Measurements from ENCODE around the gene PDLIM7.

PDLIM7 gene

DNA sequence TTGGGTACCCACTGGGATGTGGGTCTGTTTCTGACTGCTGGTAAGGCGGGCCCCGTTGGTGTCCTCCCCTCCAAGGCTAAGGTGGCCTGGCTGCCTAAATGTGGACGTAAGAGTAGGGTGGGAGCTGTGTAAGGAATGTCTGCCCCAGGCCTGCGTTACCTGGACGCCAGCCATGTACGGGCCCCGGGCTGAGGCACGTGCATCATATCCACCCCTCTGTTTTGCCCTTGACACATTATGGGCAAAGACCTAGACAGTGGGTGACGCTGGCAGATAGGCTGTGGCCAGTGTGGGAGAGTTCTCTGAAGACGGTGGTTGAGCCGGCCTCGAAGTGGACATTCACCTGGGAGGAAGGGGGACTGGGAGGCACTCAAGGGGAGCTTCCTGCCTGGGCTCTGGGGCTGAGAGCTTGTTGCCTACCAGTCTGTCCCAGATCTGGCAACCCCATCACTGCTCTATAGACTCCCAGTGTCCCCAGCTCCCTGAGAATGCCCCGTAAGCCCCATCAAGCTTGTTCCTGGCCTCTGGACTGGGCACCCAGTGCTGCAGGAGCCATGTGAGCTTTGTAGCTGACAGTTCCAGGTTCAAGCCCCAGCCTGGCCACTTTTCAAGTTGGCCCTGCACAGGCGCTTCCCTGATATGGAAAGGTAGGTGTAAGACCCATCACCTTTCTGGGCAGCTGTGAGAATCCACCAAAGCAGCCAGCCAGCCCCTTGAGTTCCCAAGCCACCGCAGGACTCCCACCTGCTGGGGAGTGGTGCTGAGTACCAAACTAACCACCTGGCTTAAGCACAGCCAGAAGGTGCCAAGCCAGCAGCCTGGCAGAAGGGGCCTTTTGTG, 54.0 kb downstream of the PDLIM7 start:
- no peak for DNase-seq (ENCODE audit: low read depth, low spot score)

DNA sequence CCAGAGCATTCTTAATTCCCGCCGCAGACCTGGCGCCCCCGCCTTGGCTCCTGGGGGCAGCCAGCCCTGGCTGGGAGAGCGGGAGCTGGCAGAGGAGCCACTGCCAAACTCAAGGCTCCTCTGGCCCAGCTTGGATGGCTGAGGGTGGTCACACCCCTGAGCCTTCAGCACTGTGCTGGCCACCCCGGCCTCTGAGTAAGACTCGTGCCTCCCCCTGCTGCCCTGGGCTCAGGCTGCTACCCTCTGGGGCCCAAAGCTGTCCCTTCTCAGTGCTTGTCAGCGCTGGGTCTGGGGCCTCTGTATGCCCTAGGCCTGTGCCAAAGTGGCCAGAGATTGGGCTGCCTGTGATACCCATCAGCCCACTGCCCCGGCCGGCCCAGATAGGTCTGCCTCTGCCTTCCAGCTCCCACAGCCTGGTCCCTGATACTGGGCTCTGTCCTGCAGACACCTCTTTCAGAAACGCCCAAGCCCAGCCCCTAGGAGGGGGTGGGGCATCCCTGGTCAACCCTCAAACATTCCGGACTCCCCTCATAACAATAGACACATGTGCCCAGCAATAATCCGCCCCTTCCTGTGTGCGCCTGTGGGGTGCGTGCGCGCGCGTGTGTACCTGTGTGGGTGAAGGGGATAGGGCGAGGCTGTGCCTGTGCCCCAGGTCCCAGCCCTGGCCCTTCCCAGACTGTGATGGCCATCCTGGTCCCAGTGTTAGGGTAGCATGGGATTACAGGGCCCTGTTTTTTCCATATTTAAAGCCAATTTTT, 55.2 kb downstream of the PDLIM7 start:
- no peak for DNase-seq (ENCODE audit: low read depth, low spot score)

GRCh38 chr5:177440990-177441780, 56.2 kb downstream of the PDLIM7 start:
- DNase-seq (ENCODE audit: low read depth, low spot score): no peak

GRCh38 chr5:177440211-177440989, 57.0 kb downstream of the PDLIM7 start:
- no peak for DNase-seq (ENCODE audit: low read depth, low spot score)

- DNase-seq (ENCODE audit: low read depth, low spot score): no peak
Observed at GRCh38 chr5:177439518-177440053, 57.8 kb downstream of the PDLIM7 start.

DNA sequence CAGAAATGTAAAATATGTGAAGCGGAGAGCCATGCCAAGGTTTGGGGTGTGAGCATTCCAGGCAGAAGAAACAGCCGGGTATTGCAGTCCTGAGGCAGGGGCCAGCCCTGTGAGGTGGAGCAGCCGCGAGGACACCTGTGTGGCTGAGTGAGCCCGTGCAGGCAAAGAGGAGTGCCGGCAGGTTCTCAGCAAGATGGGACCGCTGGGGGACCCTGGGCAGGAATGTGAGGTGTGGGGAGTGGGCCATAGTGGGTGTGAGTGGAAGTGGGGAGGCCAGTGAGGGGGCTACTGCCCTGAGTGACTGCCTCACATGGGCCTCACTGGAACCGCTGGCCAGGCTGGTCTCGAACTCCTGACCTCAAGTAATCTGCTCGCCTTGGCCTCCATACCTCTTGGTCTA, 58.9 kb downstream of the PDLIM7 start:
- no peak for DNase-seq (ENCODE audit: low read depth, low spot score)

DNA sequence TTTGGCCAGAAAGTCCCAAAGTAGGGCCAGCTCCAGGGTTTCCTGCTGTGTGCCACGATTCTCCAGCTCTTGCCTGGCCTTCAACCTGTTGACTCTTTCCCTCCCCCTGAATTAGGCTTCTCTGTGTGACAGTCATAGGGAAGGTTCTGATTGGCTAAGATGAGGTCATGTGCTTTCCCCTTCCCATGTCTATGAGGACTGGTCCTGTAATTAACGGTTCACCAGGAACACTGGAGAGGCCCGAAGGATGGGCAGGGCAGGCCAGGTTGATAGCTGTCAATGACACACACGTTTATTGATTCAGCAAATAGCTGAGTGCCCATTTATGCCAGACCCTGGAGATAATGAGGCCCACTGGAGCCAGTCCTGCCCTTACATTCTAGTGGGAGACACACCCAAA, 59.8 kb downstream of the PDLIM7 start:
- DNase-seq (ENCODE audit: low read depth, low spot score): no peak

- no peak for DNase-seq (ENCODE audit: low read depth, low spot score)
Observed at GRCh38 chr5:177435847-177436536, 61.4 kb downstream of the PDLIM7 start.

DNA sequence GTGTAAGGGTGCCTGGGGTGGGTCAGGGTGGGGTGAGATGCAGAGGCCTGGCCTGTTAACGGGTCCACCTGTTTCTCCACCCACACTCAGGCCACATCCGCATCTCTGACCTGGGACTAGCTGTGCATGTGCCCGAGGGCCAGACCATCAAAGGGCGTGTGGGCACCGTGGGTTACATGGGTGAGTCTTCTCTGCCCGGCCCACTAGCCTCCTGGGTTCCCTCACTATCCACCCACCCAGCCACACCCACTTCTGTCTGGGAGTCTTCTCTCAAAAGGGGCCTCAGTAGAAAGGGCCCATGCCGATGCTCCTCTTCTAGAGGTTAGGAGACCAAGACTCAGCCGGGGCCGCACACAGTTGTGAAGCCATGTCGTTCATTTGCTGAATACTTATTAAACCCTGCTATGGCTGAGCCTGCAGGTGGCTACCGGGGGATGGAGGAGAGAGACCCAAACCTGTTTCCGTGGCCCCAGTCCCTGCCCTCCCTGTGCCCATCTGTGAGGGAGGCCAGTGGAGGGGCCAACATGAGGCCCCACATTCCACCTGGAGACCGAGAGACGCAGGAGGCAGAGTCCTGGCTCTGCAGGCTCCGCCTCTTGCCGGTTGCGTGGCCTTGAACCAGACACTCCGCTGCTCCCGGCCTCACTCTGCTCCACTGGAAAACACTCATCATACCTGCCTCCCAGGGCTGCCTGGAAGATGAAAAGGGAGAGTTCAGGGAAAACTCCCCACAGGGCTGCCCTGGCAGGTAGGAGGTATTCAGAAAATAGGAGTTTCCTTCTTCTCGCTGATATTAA, 62.3 kb downstream of the PDLIM7 start:
- no peak for DNase-seq (ENCODE audit: low read depth, low spot score)

DNA sequence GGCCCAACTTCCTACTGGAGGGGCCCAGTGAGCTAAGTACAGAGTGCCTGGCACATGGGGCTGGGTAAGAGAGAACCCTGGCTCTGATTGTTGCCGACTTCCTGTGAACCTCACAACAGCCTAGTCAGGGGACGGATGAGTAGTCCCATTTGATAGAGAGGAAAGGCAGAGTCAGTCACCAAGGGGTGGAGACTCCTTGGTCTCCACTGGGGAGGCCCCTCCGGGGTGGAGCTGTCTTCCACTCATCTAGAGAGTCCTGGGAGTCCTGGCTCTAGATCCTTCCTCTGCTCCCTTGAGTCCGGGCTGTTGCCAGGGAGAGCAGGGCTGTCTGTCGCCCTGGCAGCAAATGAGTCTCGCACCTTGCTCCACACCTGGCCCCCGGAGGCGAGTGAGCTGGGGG, 63.0 kb downstream of the PDLIM7 start:
- no peak for DNase-seq (ENCODE audit: low read depth, low spot score)

DNA sequence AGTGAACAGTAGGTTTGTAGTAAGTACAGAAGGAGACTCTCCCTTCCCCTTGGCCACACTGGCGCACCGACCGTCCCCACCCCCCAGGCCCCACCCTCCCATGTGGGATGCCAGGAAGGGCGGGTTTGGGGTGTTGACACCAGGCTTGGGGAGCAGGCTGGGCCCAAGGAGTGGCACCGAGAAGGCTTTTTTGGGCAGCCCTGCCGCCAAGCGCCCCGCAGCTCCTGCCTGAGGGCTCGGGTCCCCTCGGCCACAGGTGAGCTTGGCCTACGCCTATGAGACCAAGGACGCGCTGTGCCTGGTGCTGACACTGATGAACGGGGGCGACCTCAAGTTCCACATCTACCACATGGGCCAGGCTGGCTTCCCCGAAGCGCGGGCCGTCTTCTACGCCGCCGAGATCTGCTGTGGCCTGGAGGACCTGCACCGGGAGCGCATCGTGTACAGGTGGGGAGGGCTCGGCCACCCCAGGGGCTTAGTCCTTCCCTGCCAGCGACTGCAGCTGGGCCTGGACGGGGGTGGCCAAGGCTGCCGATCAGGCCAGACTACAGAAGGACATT, 63.7 kb downstream of the PDLIM7 start:
- DNase-seq (ENCODE audit: low read depth, low spot score): no peak
